ENCODE data around the gene YIPF2. TPM values are rescaled to one million over a fixed set of nuclear protein-coding genes. Genes with fewer than 3 reads are reported as not detected.
"Not testable (repeated sequence)": the region's sequence is repeated elsewhere in the genome, so short reads cannot be mapped to it uniquely, and the experiment has no call there.

Gene YIPF2
- total RNA-seq, 1 donor from 2014 or later = 53.3 TPM

- Mint-ChIP-seq H3K9me3 (ENCODE audit: low read depth) (no peaks in the 10 kb centered on the region), H3K27me3 (no peaks in the 10 kb centered on the region), H3K36me3 (ENCODE audit: insufficient read depth) (no peaks in the 10 kb centered on the region), H3K27ac (no peak overlapping the region), H3K4me3 (ENCODE audit: low read depth) (no peak overlapping the region), H3K4me1 (ENCODE audit: low read depth) (no peaks in the 10 kb centered on the region)
- no peak for DNase-seq (ENCODE audit: low spot score, unreplicated experiment)
- TF ChIP-seq, protein P1, sequence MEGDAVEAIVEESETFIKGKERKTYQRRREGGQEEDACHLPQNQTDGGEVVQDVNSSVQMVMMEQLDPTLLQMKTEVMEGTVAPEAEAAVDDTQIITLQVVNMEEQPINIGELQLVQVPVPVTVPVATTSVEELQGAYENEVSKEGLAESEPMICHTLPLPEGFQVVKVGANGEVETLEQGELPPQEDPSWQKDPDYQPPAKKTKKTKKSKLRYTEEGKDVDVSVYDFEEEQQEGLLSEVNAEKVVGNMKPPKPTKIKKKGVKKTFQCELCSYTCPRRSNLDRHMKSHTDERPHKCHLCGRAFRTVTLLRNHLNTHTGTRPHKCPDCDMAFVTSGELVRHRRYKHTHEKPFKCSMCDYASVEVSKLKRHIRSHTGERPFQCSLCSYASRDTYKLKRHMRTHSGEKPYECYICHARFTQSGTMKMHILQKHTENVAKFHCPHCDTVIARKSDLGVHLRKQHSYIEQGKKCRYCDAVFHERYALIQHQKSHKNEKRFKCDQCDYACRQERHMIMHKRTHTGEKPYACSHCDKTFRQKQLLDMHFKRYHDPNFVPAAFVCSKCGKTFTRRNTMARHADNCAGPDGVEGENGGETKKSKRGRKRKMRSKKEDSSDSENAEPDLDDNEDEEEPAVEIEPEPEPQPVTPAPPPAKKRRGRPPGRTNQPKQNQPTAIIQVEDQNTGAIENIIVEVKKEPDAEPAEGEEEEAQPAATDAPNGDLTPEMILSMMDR (IDR thresholded peaks at IDR 0.05; ENCODE audit: unreplicated experiment) = no peak
Measured at GRCh38 chr19:10952809-10953208, 24.4 kb upstream of the YIPF2 start.

DNA sequence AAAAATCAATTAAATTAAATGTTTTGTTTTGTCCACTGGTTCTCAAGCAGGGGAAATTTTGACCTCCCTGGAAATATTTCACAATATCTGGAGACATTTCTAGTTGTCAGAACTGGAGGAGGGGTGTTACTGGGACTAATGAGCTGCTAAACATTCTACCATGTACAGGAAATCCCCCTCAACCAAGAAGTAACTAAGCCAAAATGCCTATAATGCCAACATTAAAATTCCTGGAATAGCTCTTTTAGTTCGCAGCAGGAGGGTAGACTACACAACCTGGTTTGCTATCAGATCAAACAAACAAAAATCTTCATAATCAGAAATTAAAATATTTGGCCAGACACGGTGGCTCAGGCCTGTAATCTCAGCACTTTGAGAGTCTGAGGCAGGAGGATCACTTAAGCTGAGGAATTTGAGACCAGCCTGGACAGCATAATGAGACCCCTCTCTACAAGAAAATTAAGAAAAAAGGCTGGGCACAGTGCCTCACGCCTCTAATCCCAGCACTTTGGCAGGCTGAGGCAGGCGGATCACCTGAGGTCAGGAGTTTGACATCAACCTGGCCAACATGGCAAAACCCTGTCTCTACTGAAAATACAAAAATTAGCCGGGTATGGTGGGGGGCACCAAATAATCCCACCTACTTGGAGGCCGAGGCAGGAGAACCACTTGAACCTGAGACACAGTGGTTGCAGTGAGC, 18.7 kb upstream of the YIPF2 start:
- DNase-seq (ENCODE audit: low spot score, unreplicated experiment) = no peak
- no peaks in the 10 kb centered on the region for H3K36me3 Mint-ChIP-seq (ENCODE audit: insufficient read depth)
- H3K4me1 Mint-ChIP-seq (ENCODE audit: low read depth) = peaks cover 5% of the 10 kb centered on the region
- H3K27me3 Mint-ChIP-seq = no peaks in the 10 kb centered on the region
- TF ChIP-seq, protein P1 (IDR thresholded peaks at IDR 0.05; ENCODE audit: unreplicated experiment) = no peak
- no peaks in the 10 kb centered on the region for H3K9me3 Mint-ChIP-seq (ENCODE audit: low read depth)
- peak overlapping the region; percentile 45 for H3K27ac Mint-ChIP-seq
- H3K4me3 Mint-ChIP-seq (ENCODE audit: low read depth) = no peak overlapping the region

DNA sequence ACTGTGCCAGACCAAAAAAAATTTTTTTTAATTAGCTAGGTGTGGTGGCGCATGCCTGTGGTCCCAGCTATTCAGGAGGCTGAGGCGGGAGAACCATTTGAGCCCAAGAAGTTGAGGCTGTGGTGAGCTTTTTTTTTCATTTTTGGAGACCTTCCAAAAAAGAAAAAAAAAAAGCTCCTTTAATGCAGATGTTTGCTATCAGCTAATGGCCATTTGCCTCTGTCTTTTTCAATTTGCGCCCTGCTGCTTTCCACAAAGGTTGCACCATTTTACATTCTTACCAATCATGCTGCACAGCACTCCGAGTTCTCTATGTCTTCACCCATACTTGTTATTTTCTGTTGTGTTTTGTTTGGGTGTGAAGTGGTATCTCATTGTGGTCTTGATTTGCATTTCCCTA, 16.8 kb upstream of the YIPF2 start:
- no peaks in the 10 kb centered on the region for H3K36me3 Mint-ChIP-seq (ENCODE audit: insufficient read depth)
- no peak overlapping the region for H3K4me3 Mint-ChIP-seq (ENCODE audit: low read depth)
- TF ChIP-seq, protein P1 (IDR thresholded peaks at IDR 0.05; ENCODE audit: unreplicated experiment) = no peak
- H3K27me3 Mint-ChIP-seq = no peaks in the 10 kb centered on the region
- H3K27ac Mint-ChIP-seq = no peak overlapping the region
- H3K4me1 Mint-ChIP-seq (ENCODE audit: low read depth) = peaks cover 15% of the 10 kb centered on the region
- DNase-seq (ENCODE audit: low spot score, unreplicated experiment) = no peak
- H3K9me3 Mint-ChIP-seq (ENCODE audit: low read depth) = no peaks in the 10 kb centered on the region

- not testable (repeated sequence) for H3K4me3 Mint-ChIP-seq (ENCODE audit: low read depth); H3K27ac Mint-ChIP-seq; H3K9me3 Mint-ChIP-seq (ENCODE audit: low read depth); H3K27me3 Mint-ChIP-seq; H3K36me3 Mint-ChIP-seq (ENCODE audit: insufficient read depth); DNase-seq (ENCODE audit: low spot score, unreplicated experiment)
- H3K4me1 Mint-ChIP-seq (ENCODE audit: low read depth) = peaks cover 28% of the 10 kb centered on the region
Measured at GRCh38 chr19:10943412-10943811, 15.0 kb upstream of the YIPF2 start.

DNA sequence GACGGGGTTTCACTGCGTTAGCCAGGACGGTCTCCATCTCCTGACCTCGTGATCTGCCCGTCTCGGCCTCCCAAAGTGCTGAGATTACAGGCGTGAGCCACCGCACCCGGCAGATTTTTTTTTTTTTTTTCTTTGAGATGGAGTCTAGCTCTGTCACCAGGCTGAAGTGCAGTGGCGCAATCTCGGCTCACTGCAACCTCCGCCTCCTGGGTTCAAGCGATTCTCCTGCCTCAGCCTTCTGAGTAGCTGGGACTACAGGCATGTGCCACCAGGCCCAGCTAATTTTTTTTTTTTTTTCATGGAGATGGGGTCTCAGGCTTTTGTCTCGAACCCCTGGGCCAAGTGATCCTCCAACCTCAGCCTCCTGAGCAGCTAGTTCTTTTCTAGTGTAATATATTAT, 13.2 kb upstream of the YIPF2 start:
- H3K9me3 Mint-ChIP-seq (ENCODE audit: low read depth); H3K27me3 Mint-ChIP-seq; DNase-seq (ENCODE audit: low spot score, unreplicated experiment); H3K36me3 Mint-ChIP-seq (ENCODE audit: insufficient read depth); H3K4me3 Mint-ChIP-seq (ENCODE audit: low read depth): not testable (repeated sequence)
- H3K4me1 Mint-ChIP-seq (ENCODE audit: low read depth) = peaks cover 30% of the 10 kb centered on the region
- peak overlapping the region; percentile 33 for H3K27ac Mint-ChIP-seq

- DNase-seq (ENCODE audit: low spot score, unreplicated experiment) = peak; percentile 27
- Mint-ChIP-seq H3K27me3 (no peaks in the 10 kb centered on the region), H3K36me3 (ENCODE audit: insufficient read depth) (peaks cover 2% of the 10 kb centered on the region), H3K4me3 (ENCODE audit: low read depth) (peak overlapping the region; percentile 19), H3K9me3 (ENCODE audit: low read depth) (no peaks in the 10 kb centered on the region), H3K4me1 (ENCODE audit: low read depth) (peaks cover 26% of the 10 kb centered on the region), H3K27ac (peak overlapping the region; percentile 92)
- TF ChIP-seq, protein P1 (IDR thresholded peaks at IDR 0.05; ENCODE audit: unreplicated experiment) = peak; percentile 73
Measured at GRCh38 chr19:10936661-10937084, 8.2 kb upstream of the YIPF2 start.
